Suprapubic skin (tissue), 4 donors: ENCODE measurements around the gene SEC23B. TPM values are rescaled to one million over a fixed set of nuclear protein-coding genes. Genes with fewer than 3 reads are reported as not detected.

ENCODE experiments used
- DNase-seq, 2 donors: peaks; one replicate each; pipeline ENCODE4 v3.0.0-alpha.2; 2019; ENCODE audit warnings: low spot score in 2 of 2
- H3K27ac ChIP-seq: fragments of 200-600 bp; sonication (generic); one replicate; pipeline ENCODE4 v1.5.1; 2019
- H3K27me3 ChIP-seq: fragments of 200-600 bp; sonication (generic); one replicate; pipeline ENCODE4 v1.5.1; 2019
- H3K36me3 ChIP-seq: fragments of 200-600 bp; sonication (generic); one replicate; pipeline ENCODE4 v1.5.1; 2019
- H3K4me1 ChIP-seq: fragments of 200-600 bp; sonication (generic); one replicate; pipeline ENCODE4 v1.5.1; 2019
- H3K4me3 ChIP-seq: fragments of 200-600 bp; sonication (generic); one replicate; pipeline ENCODE4 v1.5.1; 2019; ENCODE audit warnings: mild to moderate bottlenecking
- H3K9me3 ChIP-seq: fragments of 200-600 bp; sonication (generic); one replicate; pipeline ENCODE4 v1.5.1; 2019
- EP300 ChIP-seq: sonication (generic); formaldehyde crosslinking; IDR thresholded peaks from one replicate; pipeline ENCODE4 v1.6.1; 2017; ENCODE audit warnings: antibody characterized with exemption
- POLR2A ChIP-seq, 2 donors: fragments of 450-650 bp; IDR thresholded peaks; one replicate each; pipeline ENCODE4 v1.6.1; 2017; ENCODE audit warnings: antibody characterized with exemption in 2 of 2, mild to moderate bottlenecking in 2 of 2, moderate library complexity in 2 of 2
- POLR2AphosphoS5 ChIP-seq, 3 donors: sonication (generic); formaldehyde crosslinking; IDR thresholded peaks; one replicate each; pipeline ENCODE4 v1.6.1; 2017; ENCODE audit warnings: antibody characterized with exemption in 3 of 3
- WGBS: methylation state at CpG from one replicate; pipeline ENCODE4 v1.1.5; 2018; 5-methylcytosine and 5-hydroxymethylcytosine counted together
- total RNA-seq, 4 donors: library from RNA; depleted of rRNA; stranded (reverse); fragments of >200 nt; gene quantifications; one replicate each; pipeline ENCODE4 v1.1.0, GENCODE V29; 2016
- TF ChIP-seq, protein P1 (sequence below), 2 donors: fragments of 200-600 bp in 1 of 2; fragments of 450-650 bp in 1 of 2; sonication (generic) in 1 of 2; IDR thresholded peaks; one replicate each; pipeline ENCODE4 v1.5.1; 2016 to 2019; ENCODE audit warnings: antibody characterized with exemption in 2 of 2, mild to moderate bottlenecking in 1 of 2, moderate library complexity in 1 of 2

Gene SEC23B
- total RNA-seq: 10 to 100 TPM; 37.5 to 53.2 (median 49.6) TPM

DNA sequence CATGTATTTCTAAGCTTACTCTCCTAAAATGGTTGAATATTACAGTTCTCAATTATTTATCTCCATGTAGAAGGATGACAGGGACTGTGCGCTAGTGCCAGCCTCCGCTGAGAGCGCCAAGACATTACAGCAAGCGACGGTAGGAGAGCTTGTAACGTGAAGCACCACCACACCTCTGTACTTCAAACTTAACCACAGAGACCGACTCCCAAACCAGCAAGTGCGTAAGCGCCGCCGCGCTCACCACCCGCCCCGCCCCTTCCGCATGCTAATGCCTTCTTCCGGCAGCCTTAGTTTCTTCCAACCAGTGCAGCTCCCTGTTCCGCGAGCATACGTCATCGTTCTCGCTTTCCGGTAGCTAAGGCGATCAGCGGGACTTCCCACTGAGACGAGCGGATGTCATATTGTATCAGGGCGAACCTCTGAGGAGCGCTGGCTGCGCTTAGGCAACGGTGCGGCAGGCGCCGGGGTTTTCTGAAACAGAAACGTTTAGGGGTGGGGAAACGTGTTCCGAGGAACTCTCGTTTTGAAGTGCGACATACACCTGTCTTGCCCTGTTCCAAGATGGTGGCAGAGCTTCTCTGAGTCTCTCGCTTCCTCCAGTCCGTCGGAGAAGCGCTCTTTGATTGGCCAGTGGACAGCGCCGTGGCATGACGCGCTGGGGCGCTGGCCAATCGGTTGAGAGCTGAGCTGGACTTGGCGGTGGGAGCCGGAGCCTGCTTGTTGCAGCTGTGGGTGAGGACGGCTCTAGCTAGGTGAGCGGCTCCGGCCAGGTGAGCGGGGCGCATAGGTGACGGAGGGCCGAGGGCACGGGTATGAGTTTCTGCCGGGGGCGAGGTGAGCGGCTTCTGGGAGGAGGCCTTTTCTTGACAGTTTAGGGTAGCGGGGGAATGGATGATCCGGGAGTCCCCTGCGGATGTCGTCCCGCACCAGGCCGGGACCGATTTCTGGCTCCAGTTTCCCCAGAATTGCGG lies at the start of gene SEC23B:
SEC23B (plus strand) TSS at position 723 of the 974 bp plus-strand sequence. CDS start 2,896 bp downstream, outside the sequence.
- TF ChIP-seq POLR2AphosphoS5 (IDR thresholded peaks at IDR 0.05): peak; percentile 36 to 73 (median 39)
- TF ChIP-seq POLR2A (IDR thresholded peaks at IDR 0.05): peak; percentile 71 to 73
- TF ChIP-seq, protein P1, sequence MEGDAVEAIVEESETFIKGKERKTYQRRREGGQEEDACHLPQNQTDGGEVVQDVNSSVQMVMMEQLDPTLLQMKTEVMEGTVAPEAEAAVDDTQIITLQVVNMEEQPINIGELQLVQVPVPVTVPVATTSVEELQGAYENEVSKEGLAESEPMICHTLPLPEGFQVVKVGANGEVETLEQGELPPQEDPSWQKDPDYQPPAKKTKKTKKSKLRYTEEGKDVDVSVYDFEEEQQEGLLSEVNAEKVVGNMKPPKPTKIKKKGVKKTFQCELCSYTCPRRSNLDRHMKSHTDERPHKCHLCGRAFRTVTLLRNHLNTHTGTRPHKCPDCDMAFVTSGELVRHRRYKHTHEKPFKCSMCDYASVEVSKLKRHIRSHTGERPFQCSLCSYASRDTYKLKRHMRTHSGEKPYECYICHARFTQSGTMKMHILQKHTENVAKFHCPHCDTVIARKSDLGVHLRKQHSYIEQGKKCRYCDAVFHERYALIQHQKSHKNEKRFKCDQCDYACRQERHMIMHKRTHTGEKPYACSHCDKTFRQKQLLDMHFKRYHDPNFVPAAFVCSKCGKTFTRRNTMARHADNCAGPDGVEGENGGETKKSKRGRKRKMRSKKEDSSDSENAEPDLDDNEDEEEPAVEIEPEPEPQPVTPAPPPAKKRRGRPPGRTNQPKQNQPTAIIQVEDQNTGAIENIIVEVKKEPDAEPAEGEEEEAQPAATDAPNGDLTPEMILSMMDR (IDR thresholded peaks at IDR 0.05): no peak
- Histone ChIP-seq H3K4me3 (peak within 1 kb of the TSS; percentile 67), H3K4me1 (peaks cover 20% of the 10 kb centered on the region), H3K36me3 (peaks cover 16% of the 10 kb centered on the region), H3K27ac (peak within 1 kb of the TSS; percentile 94), H3K27me3 (peaks cover 4% of the 10 kb centered on the region), H3K9me3 (no peaks in the 10 kb centered on the region)
- WGBS: under 1% methylated on average over 50 of the region's 69 CpGs
- peak; percentile 99 for DNase-seq

GRCh38 chr20:18465536-18466200 lies 42.1 kb upstream of the SEC23B start:
- 71% methylated on average over 6 of the region's 6 CpGs for WGBS
- H3K4me3 ChIP-seq: no peak overlapping the region
- H3K4me1 ChIP-seq: peaks cover 22% of the 10 kb centered on the region
- H3K36me3 ChIP-seq: peaks cover 8% of the 10 kb centered on the region
- no peaks in the 10 kb centered on the region for H3K9me3 ChIP-seq
- no peak for DNase-seq
- TF ChIP-seq POLR2A (IDR thresholded peaks at IDR 0.05) (no peak), EP300 (no peak), POLR2AphosphoS5 (IDR thresholded peaks at IDR 0.05) (no peak)
- TF ChIP-seq, protein P1 (IDR thresholded peaks at IDR 0.05): no peak
- H3K27ac ChIP-seq: no peak overlapping the region
- no peaks in the 10 kb centered on the region for H3K27me3 ChIP-seq

DNA sequence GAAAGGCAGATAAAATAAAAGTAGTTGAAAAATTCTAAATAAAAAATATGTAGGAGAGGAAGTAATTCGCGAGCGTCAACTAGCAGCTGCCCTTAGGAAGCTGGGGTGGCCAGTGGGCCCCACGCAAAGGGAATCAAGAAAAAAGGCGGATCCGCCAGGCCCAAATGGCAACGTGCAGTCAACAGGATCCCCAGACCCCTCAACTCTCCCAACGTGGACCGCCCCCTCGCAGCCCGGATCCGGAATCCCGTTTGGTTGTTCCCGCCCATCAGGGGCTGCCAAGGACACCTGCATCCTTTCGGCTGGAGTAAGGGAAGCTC lies 41.2 kb upstream of the SEC23B start:
- no peak for DNase-seq
- TF ChIP-seq POLR2A (IDR thresholded peaks at IDR 0.05) (no peak), POLR2AphosphoS5 (IDR thresholded peaks at IDR 0.05) (no peak), EP300 (no peak)
- TF ChIP-seq, protein P1 (IDR thresholded peaks at IDR 0.05): no peak
- Histone ChIP-seq H3K4me1 (peaks cover 22% of the 10 kb centered on the region), H3K36me3 (peaks cover 16% of the 10 kb centered on the region), H3K27ac (no peak overlapping the region), H3K9me3 (no peaks in the 10 kb centered on the region), H3K4me3 (peak overlapping the region; percentile 83), H3K27me3 (no peaks in the 10 kb centered on the region)
- WGBS: under 1% methylated on average over 14 of the region's 15 CpGs

GRCh38 chr20:18466894-18467730 lies 40.6 kb upstream of the SEC23B start, which contains the start of the genes DZANK1 and POLR3F:
TSS of gene DZANK1 (minus strand) at chr20:18467030. CDS start at chr20:18465358, 1,672 bp downstream.
TSS of gene POLR3F (plus strand) at chr20:18467390. CDS start at chr20:18467507, 117 bp downstream.
- H3K4me1 ChIP-seq: peaks cover 22% of the 10 kb centered on the region
- H3K9me3 ChIP-seq: no peaks in the 10 kb centered on the region
- DNase-seq: peak; percentile 95 to 96
- H3K4me3 ChIP-seq: peak within 1 kb of the TSS; percentile 83
- peaks cover 18% of the 10 kb centered on the region for H3K36me3 ChIP-seq
- H3K27me3 ChIP-seq: no peaks in the 10 kb centered on the region
- WGBS: 0% methylated on average over 26 of the region's 57 CpGs
- peak within 1 kb of the TSS; percentile 88 for H3K27ac ChIP-seq
- TF ChIP-seq POLR2AphosphoS5 (IDR thresholded peaks at IDR 0.05) (peak in 2 of 3 donors; percentile 59 to 98), EP300 (no peak), POLR2A (IDR thresholded peaks at IDR 0.05) (no peak)
- TF ChIP-seq, protein P1 (IDR thresholded peaks at IDR 0.05): no peak
